B cell (primary cell): ENCODE results near the gene POU2AF2. TPM values are rescaled to one million over a fixed set of nuclear protein-coding genes. Genes with fewer than 3 reads are reported as not detected.

Source experiments
- ATAC-seq: fragments of 200-7000 bp; cut with Tn5 transposase; one replicate; pipeline ENCODE4 v1.10.0; 2021; ENCODE audit warnings: low read depth, mild to moderate bottlenecking, moderate number of reproducible peaks, moderate library complexity
- CTCF ChIA-PET: fragments of 350-600 bp; sonication (Branson Sonifier 250); formaldehyde crosslinking; loops from one replicate; lab custom pipeline; 2021; ENCODE audit warnings: antibody characterized with exemption, inconsistent platforms; lab: Charles Lee
- POLR2A ChIA-PET: fragments of 350-600 bp; sonication (Branson Sonifier 250); formaldehyde crosslinking; loops from one replicate; lab custom pipeline; 2021; ENCODE audit warnings: antibody characterized with exemption; lab: Charles Lee
- DNase-seq: peaks from one replicate; pipeline ENCODE4 v3.0.0; 2013
- H2AFZ ChIP-seq: 2 replicates; pipeline ENCODE4 v1.6.1; 2012; ENCODE audit warnings: mild to moderate bottlenecking, low read depth, low read length; ENCODE audit not compliant: insufficient read depth, poor library complexity, severe bottlenecking
- H3K27ac ChIP-seq, 2 donors: 1 replicate in 1 of 2; 2 replicates in 1 of 2; pipeline ENCODE4 v1.5.1; 2012 to 2013; ENCODE audit warnings: low read length in 2 of 2, mild to moderate bottlenecking in 2 of 2, moderate library complexity in 1 of 2
- H3K27me3 ChIP-seq, 4 experiments: fragments of 200-600 bp in 1 of 4; sonication (generic) in 1 of 4; replicated peaks in 1 of 4; 1 replicate in 2 of 4; 2 replicates in 2 of 4; pipeline versions ENCODE4 v1.6.1 to v1.7.0; 2013 to 2016; ENCODE audit warnings: low read length in 3 of 4, mild to moderate bottlenecking in 2 of 4, mixed read lengths in 1 of 4, moderate library complexity in 1 of 4; ENCODE audit not compliant: insufficient read depth in 4 of 4, control insufficient read depth in 3 of 4; ENCODE audit errors: control extremely low read depth in 1 of 4
- H3K36me3 ChIP-seq, 2 experiments: replicated peaks in 1 of 2; 1 replicate in 1 of 2; 2 replicates in 1 of 2; pipeline versions ENCODE4 v1.6.1 to v1.7.1; 2013; ENCODE audit warnings: low read length in 1 of 2; ENCODE audit not compliant: insufficient read depth in 2 of 2, control insufficient read depth in 1 of 2; ENCODE audit errors: control extremely low read depth in 1 of 2, extremely low read depth in 1 of 2
- H3K4me1 ChIP-seq, 2 donors: fragments of 200-600 bp in 1 of 2; sonication (generic) in 1 of 2; 1 replicate in 1 of 2; 2 replicates in 1 of 2; pipeline versions ENCODE4 v1.5.1 to v1.6.1; 2013 to 2017; ENCODE audit warnings: low read length in 2 of 2; ENCODE audit not compliant: control insufficient read depth in 2 of 2, insufficient read depth in 2 of 2
- H3K4me2 ChIP-seq: replicated peaks from 2 replicates; pipeline ENCODE3; 2012; ENCODE audit warnings: mild to moderate bottlenecking, low read depth, low read length; ENCODE audit not compliant: poor library complexity, severe bottlenecking
- H3K4me3 ChIP-seq, 5 experiments: fragments of 200-600 bp in 1 of 5; sonication (generic) in 1 of 5; 1 replicate in 3 of 5; 2 replicates in 2 of 5; pipeline versions ENCODE4 v1.5.1 to v1.7.0; 2011 to 2016; ENCODE audit warnings: low read length in 4 of 5, mild to moderate bottlenecking in 4 of 5, low read depth in 2 of 5, control low read depth in 1 of 5, moderate library complexity in 1 of 5; ENCODE audit not compliant: insufficient read depth in 1 of 5; ENCODE audit errors: control extremely low read depth in 1 of 5, extremely low read depth in 1 of 5
- H3K79me2 ChIP-seq: fragments of 200-600 bp; sonication (generic); one replicate; pipeline ENCODE4 v1.6.0; 2016; ENCODE audit warnings: low read length; ENCODE audit not compliant: control insufficient read depth, insufficient read depth
- H3K9ac ChIP-seq: fragments of 200-600 bp; sonication (generic); 2 replicates; pipeline ENCODE4 v1.6.1; 2017; ENCODE audit warnings: mild to moderate bottlenecking, low read length, moderate library complexity
- H3K9me3 ChIP-seq, 3 donors: one replicate each; pipeline versions ENCODE4 v1.6.1 to v1.7.1; 2013; ENCODE audit warnings: low read length in 2 of 3; ENCODE audit not compliant: control insufficient read depth in 2 of 3, insufficient read depth in 1 of 3; ENCODE audit errors: control extremely low read depth in 1 of 3
- H4K20me1 ChIP-seq: 2 replicates; pipeline ENCODE4 v1.6.0; 2012; ENCODE audit warnings: mild to moderate bottlenecking, low read length; ENCODE audit not compliant: insufficient read depth, control insufficient read depth, poor library complexity, severe bottlenecking
- H3K27ac Mint-ChIP-seq: one replicate; pipeline ENCODE4 v1.8.0; 2021; ENCODE audit warnings: mixed read lengths
- H3K27me3 Mint-ChIP-seq: one replicate; pipeline ENCODE4 v1.8.0; 2021; ENCODE audit warnings: mixed read lengths
- H3K4me1 Mint-ChIP-seq: one replicate; pipeline ENCODE4 v1.8.0; 2021; ENCODE audit warnings: mixed read lengths
- H3K4me3 Mint-ChIP-seq: one replicate; pipeline ENCODE4 v1.8.0; 2021; ENCODE audit warnings: mixed read lengths
- H3K9me3 Mint-ChIP-seq: one replicate; pipeline ENCODE4 v1.8.0; 2022; ENCODE audit warnings: mixed read lengths; ENCODE audit not compliant: insufficient read depth
- CTCF ChIP-seq: fragments of 200-600 bp; IDR thresholded peaks from one replicate; pipeline ENCODE4 v1.8.0; 2022; ENCODE audit warnings: antibody characterized with exemption, mild to moderate bottlenecking
- EZH2 ChIP-seq: IDR thresholded peaks from 2 replicates; pipeline ENCODE4 v1.6.1; 2012; ENCODE audit warnings: borderline replicate concordance, low read depth, mild to moderate bottlenecking, moderate library complexity, low read length; ENCODE audit not compliant: insufficient read depth, poor library complexity, severe bottlenecking
- WGBS: methylation state at CpG from one replicate; pipeline ENCODE4 v1.1.5; 2013; ENCODE audit warnings: missing lambda C conversion rate; ENCODE audit not compliant: insufficient coverage; 5-methylcytosine and 5-hydroxymethylcytosine counted together
- intact Hi-C: fragments of 100-400 bp; cut with micrococcal nuclease; formaldehyde crosslinking; loops from one replicate; pipeline ENCODE4 v1.10.0; 2022
- polyA plus RNA-seq: library from polyadenylated mRNA; depleted of rRNA; stranded (reverse); fragments of >200 nt; gene quantifications from 2 replicates; pipeline ENCODE4 v1.2.3, GENCODE V29; 2012
- total RNA-seq, 2 donors: library from RNA; stranded (reverse); fragments of 120-200 nt in 1 of 2; gene quantifications; 1 replicate in 1 of 2; 2 replicates in 1 of 2; pipeline versions ENCODE4 v1.2.3 to v1.2.4, GENCODE V29; 2013 to 2022

POU2AF2 gene
- total and polyA plus RNA-seq, 2 donors (not counting 1 experiment from before 2014, with no cell fraction given): not detected

GRCh38 chr11:111269146-111269868 lies 23.8 kb downstream of the POU2AF2 start:
- intact Hi-C loops: no loop called here
- H3K9ac ChIP-seq: no peak overlapping the region
- WGBS: 100% methylated on average over 1 of the region's 5 CpGs
- H4K20me1 ChIP-seq: no peaks in the 10 kb centered on the region
- CTCF ChIA-PET: interaction anchor here (1.6 kb wide), 1 partner anchor 13 kb away, joined by 9 read pairs; no protein-coding TSS in a partner anchor
- H3K79me2 ChIP-seq: no peaks in the 10 kb centered on the region
- no peak overlapping the region for H3K4me2 ChIP-seq
- peaks cover 3% of the 10 kb centered on the region for H3K27me3 Mint-ChIP-seq
- H3K4me1 Mint-ChIP-seq: peaks cover 17% of the 10 kb centered on the region
- H3K4me1 ChIP-seq: peaks cover 8 to 13% of the 10 kb centered on the region in 2 donors
- H3K36me3 ChIP-seq: no peaks in the 10 kb centered on the region
- H3K27ac ChIP-seq: no peak overlapping the region
- POLR2A ChIA-PET: no interaction called here
- H3K27me3 ChIP-seq: no peaks in the 10 kb centered on the region
- H3K9me3 ChIP-seq: no peaks in the 10 kb centered on the region
- no peak overlapping the region for H3K4me3 ChIP-seq
- TF ChIP-seq EZH2: no peak
- no peak for TF ChIP-seq CTCF
- ATAC-seq: no peak
- no peak for DNase-seq
- H3K27ac Mint-ChIP-seq: no peak overlapping the region
- no peaks in the 10 kb centered on the region for H3K9me3 Mint-ChIP-seq
- H3K4me3 Mint-ChIP-seq: no peak overlapping the region
- no peak overlapping the region for H2AFZ ChIP-seq

- no peak overlapping the region for H3K9ac ChIP-seq
- H3K9me3 ChIP-seq: no peaks in the 10 kb centered on the region
- no peaks in the 10 kb centered on the region for H4K20me1 ChIP-seq
- no peak for TF ChIP-seq EZH2
- TF ChIP-seq CTCF: no peak
- no peak overlapping the region for H3K27ac ChIP-seq
- peaks cover 8 to 13% of the 10 kb centered on the region in 2 donors for H3K4me1 ChIP-seq
- no peaks in the 10 kb centered on the region for H3K9me3 Mint-ChIP-seq
- no peaks in the 10 kb centered on the region for H3K79me2 ChIP-seq
- ChIA-PET POLR2A (no interaction called here), CTCF (interaction anchor here (0.7 to 1.3 kb wide), 2 partner anchors 10 to 981 kb away, joined by 3 to 4 read pairs; no protein-coding TSS in a partner anchor)
- H3K4me3 ChIP-seq: no peak overlapping the region
- intact Hi-C loops: no loop called here
- no peak overlapping the region for H3K4me3 Mint-ChIP-seq
- ATAC-seq (no peak), DNase-seq (no peak)
- H3K36me3 ChIP-seq: no peaks in the 10 kb centered on the region
- H3K27ac Mint-ChIP-seq: no peak overlapping the region
- WGBS: no CpG with 5 or more reads among the region's 3 CpGs
- H3K4me2 ChIP-seq: no peak overlapping the region
- H2AFZ ChIP-seq: no peak overlapping the region
- H3K4me1 Mint-ChIP-seq: peaks cover 17% of the 10 kb centered on the region
- H3K27me3 Mint-ChIP-seq: peaks cover 3% of the 10 kb centered on the region
- H3K27me3 ChIP-seq: peaks cover 0 to 3% (median 0%) of the 10 kb centered on the region in 4 experiments
These were observed 26.9 kb downstream of the POU2AF2 start for GRCh38 chr11:111272420-111272819.
